ENCODE results near the gene TTC39A.

The TTC39A gene

GRCh38 chr1:51313961-51314777, 16.2 kb downstream of the TTC39A start:
- DNase-seq = no peak

- DNase-seq = no peak
These were observed 17.0 kb downstream of the TTC39A start for GRCh38 chr1:51313268-51313852.

GRCh38 chr1:51312718-51313117, 17.6 kb downstream of the TTC39A start:
- DNase-seq = no peak

- no peak for DNase-seq
These were observed 18.5 kb downstream of the TTC39A start for GRCh38 chr1:51311826-51312225.

- no peak for DNase-seq
These were observed 19.3 kb downstream of the TTC39A start for GRCh38 chr1:51310871-51311613.

GRCh38 chr1:51309291-51309690, 21.1 kb downstream of the TTC39A start:
- no peak for DNase-seq

- DNase-seq = no peak
These were observed 21.7 kb downstream of the TTC39A start for GRCh38 chr1:51308636-51309035.

- DNase-seq = no peak
These were observed 23.4 kb downstream of the TTC39A start for GRCh38 chr1:51306950-51307349.

- no peak for DNase-seq
These were observed 25.0 kb downstream of the TTC39A start for GRCh38 chr1:51305371-51305823.

- no peak for DNase-seq
These were observed 26.0 kb downstream of the TTC39A start for GRCh38 chr1:51304360-51304759.

GRCh38 chr1:51303751-51304251, 26.6 kb downstream of the TTC39A start:
- no peak for DNase-seq

GRCh38 chr1:51303315-51303714, 27.0 kb downstream of the TTC39A start:
- no peak for DNase-seq

GRCh38 chr1:51302746-51303145, 27.6 kb downstream of the TTC39A start:
- no peak for DNase-seq

GRCh38 chr1:51302270-51302669, 28.1 kb downstream of the TTC39A start:
- DNase-seq = no peak

- DNase-seq = no peak
These were observed 28.6 kb downstream of the TTC39A start for GRCh38 chr1:51301844-51302162.

- DNase-seq = no peak
These were observed 29.1 kb downstream of the TTC39A start for GRCh38 chr1:51301152-51301843.

GRCh38 chr1:51299981-51300670, 30.2 kb downstream of the TTC39A start:
- no peak for DNase-seq

GRCh38 chr1:51299185-51299885, 31.0 kb downstream of the TTC39A start:
- no peak for DNase-seq

GRCh38 chr1:51298322-51298705, 32.0 kb downstream of the TTC39A start:
- no peak for DNase-seq

- DNase-seq = no peak
These were observed 32.7 kb downstream of the TTC39A start for GRCh38 chr1:51297401-51298321.

All from NCI-H526 treated with DMSO at 0.1 percent for 48 hours (cell line).